Activated naive CD8-positive, alpha-beta T cell treated with anti-CD3 and anti-CD28 coated beads for 36 hours (primary cell): ENCODE measurements around the gene PRMT9. TPM values are rescaled to one million over a fixed set of nuclear protein-coding genes. Genes with fewer than 3 reads are reported as not detected.

Experiments used
- DNase-seq: peaks from one replicate; pipeline ENCODE4 v3.0.0; 2021
- H3K27ac Mint-ChIP-seq: one replicate; pipeline ENCODE4 v1.8.0; 2022; ENCODE audit warnings: mild to moderate bottlenecking, moderate library complexity, mixed read lengths
- H3K27me3 Mint-ChIP-seq: one replicate; pipeline ENCODE4 v1.8.0; 2022; ENCODE audit warnings: mild to moderate bottlenecking, mixed read lengths
- H3K36me3 Mint-ChIP-seq: one replicate; pipeline ENCODE4 v1.8.0; 2021; ENCODE audit warnings: mild to moderate bottlenecking, mixed read lengths
- H3K4me1 Mint-ChIP-seq: one replicate; pipeline ENCODE4 v1.8.0; 2021; ENCODE audit warnings: mixed read lengths
- H3K4me3 Mint-ChIP-seq: one replicate; pipeline ENCODE4 v1.8.0; 2022; ENCODE audit warnings: mild to moderate bottlenecking, moderate library complexity, mixed read lengths
- H3K9me3 Mint-ChIP-seq: one replicate; pipeline ENCODE4 v1.8.0; 2022; ENCODE audit warnings: mixed read lengths
- total RNA-seq, 2 experiments: library from RNA; stranded (reverse); gene quantifications; one replicate each; pipeline ENCODE4 v1.2.3, GENCODE V29; 2021

Gene PRMT9
- total RNA-seq, 2 experiments from 2014 or later: 6.8 to 7.1 TPM

- Mint-ChIP-seq H3K4me3 (no peak overlapping the region), H3K9me3 (peaks cover 5% of the 10 kb centered on the region), H3K27ac (no peak overlapping the region), H3K27me3 (no peaks in the 10 kb centered on the region), H3K36me3 (peaks cover 54% of the 10 kb centered on the region), H3K4me1 (peaks cover 34% of the 10 kb centered on the region)
- DNase-seq: no peak
Observed at GRCh38 chr4:147644471-147644870, 39.5 kb downstream of the PRMT9 start.

- Mint-ChIP-seq H3K4me1 (peaks cover 36% of the 10 kb centered on the region), H3K9me3 (peaks cover 5% of the 10 kb centered on the region), H3K4me3 (no peak overlapping the region), H3K27ac (no peak overlapping the region), H3K27me3 (no peaks in the 10 kb centered on the region), H3K36me3 (peaks cover 53% of the 10 kb centered on the region)
- DNase-seq: no peak
Observed at GRCh38 chr4:147643616-147644015, 40.3 kb downstream of the PRMT9 start.

DNA sequence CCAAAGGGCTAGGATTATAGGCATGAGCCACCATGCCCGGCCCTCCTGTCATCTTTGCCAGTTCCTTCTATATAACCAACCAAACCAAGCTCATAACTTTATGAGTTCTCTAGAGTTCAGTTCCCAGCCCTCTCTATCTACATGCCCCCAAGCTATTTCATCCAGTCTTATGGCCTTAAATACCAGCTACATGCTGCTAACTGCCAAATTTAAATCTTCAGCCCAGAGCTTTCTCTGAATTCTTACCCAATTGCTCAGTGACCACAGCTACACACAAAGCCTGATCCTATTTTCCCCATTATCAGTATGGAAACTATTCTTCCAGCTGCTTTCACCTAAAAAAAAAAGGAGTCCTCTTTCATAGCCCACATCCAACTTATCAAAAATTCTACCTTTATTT lies 43.6 kb downstream of the PRMT9 start:
- H3K36me3 Mint-ChIP-seq: peaks cover 54% of the 10 kb centered on the region
- H3K27ac Mint-ChIP-seq: no peak overlapping the region
- H3K9me3 Mint-ChIP-seq: peaks cover 6% of the 10 kb centered on the region
- no peaks in the 10 kb centered on the region for H3K27me3 Mint-ChIP-seq
- H3K4me1 Mint-ChIP-seq: peaks cover 23% of the 10 kb centered on the region
- no peak for DNase-seq
- H3K4me3 Mint-ChIP-seq: no peak overlapping the region

- no peak overlapping the region for H3K27ac Mint-ChIP-seq
- H3K9me3 Mint-ChIP-seq: peaks cover 6% of the 10 kb centered on the region
- peaks cover 23% of the 10 kb centered on the region for H3K4me1 Mint-ChIP-seq
- no peaks in the 10 kb centered on the region for H3K27me3 Mint-ChIP-seq
- DNase-seq: no peak
- peaks cover 59% of the 10 kb centered on the region for H3K36me3 Mint-ChIP-seq
- peak overlapping the region; percentile 26 for H3K4me3 Mint-ChIP-seq
Observed at GRCh38 chr4:147639388-147639787, 44.6 kb downstream of the PRMT9 start.

- H3K36me3 Mint-ChIP-seq: peaks cover 62% of the 10 kb centered on the region
- peak overlapping the region; percentile 26 for H3K4me3 Mint-ChIP-seq
- no peaks in the 10 kb centered on the region for H3K27me3 Mint-ChIP-seq
- H3K4me1 Mint-ChIP-seq: peaks cover 23% of the 10 kb centered on the region
- peak overlapping the region; percentile 5 for H3K27ac Mint-ChIP-seq
- no peak for DNase-seq
- H3K9me3 Mint-ChIP-seq: peaks cover 6% of the 10 kb centered on the region
Observed at GRCh38 chr4:147638942-147639341, 45.0 kb downstream of the PRMT9 start.

- no peak for DNase-seq
- Mint-ChIP-seq H3K4me1 (peaks cover 23% of the 10 kb centered on the region), H3K27me3 (no peaks in the 10 kb centered on the region), H3K4me3 (no peak overlapping the region), H3K9me3 (peaks cover 6% of the 10 kb centered on the region), H3K36me3 (peaks cover 66% of the 10 kb centered on the region), H3K27ac (no peak overlapping the region)
Observed at GRCh38 chr4:147638365-147638764, 45.6 kb downstream of the PRMT9 start.

GRCh38 chr4:147635348-147635747 lies 48.6 kb downstream of the PRMT9 start:
- Mint-ChIP-seq H3K27me3 (no peaks in the 10 kb centered on the region), H3K36me3 (peaks cover 49% of the 10 kb centered on the region), H3K4me3 (no peak overlapping the region), H3K4me1 (peaks cover 23% of the 10 kb centered on the region), H3K9me3 (peaks cover 3% of the 10 kb centered on the region), H3K27ac (no peak overlapping the region)
- no peak for DNase-seq

DNA sequence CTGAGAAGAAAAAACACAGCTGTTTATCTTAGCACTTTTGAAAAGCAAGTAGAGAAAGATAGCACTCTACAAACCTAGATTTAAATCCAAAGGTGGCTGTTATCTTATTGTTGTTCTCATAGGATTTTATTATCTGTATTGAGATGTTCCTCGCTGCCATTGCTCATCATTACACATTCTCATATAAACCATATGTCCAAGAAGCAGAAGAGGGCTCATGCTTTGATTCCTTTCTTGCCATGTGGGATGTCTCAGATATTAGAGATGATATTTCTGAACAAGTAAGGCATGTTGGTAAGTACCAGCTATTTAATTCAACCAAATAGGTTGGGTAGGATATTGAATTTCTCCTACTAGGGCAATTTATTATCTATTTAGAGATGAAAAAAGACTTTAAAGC lies 50.3 kb downstream of the PRMT9 start:
- Mint-ChIP-seq H3K27ac (no peak overlapping the region), H3K4me3 (no peak overlapping the region), H3K9me3 (peaks cover 3% of the 10 kb centered on the region), H3K36me3 (peaks cover 40% of the 10 kb centered on the region), H3K27me3 (no peaks in the 10 kb centered on the region), H3K4me1 (peaks cover 12% of the 10 kb centered on the region)
- DNase-seq: no peak

- H3K9me3 Mint-ChIP-seq: peaks cover 3% of the 10 kb centered on the region
- H3K27me3 Mint-ChIP-seq: no peaks in the 10 kb centered on the region
- no peak overlapping the region for H3K27ac Mint-ChIP-seq
- H3K36me3 Mint-ChIP-seq: peaks cover 38% of the 10 kb centered on the region
- H3K4me3 Mint-ChIP-seq: no peak overlapping the region
- DNase-seq: no peak
- peaks cover 12% of the 10 kb centered on the region for H3K4me1 Mint-ChIP-seq
Observed at GRCh38 chr4:147633113-147633512, 50.9 kb downstream of the PRMT9 start.

- H3K27ac Mint-ChIP-seq: no peak overlapping the region
- peaks cover 9% of the 10 kb centered on the region for H3K4me1 Mint-ChIP-seq
- no peak for DNase-seq
- H3K4me3 Mint-ChIP-seq: no peak overlapping the region
- H3K27me3 Mint-ChIP-seq: no peaks in the 10 kb centered on the region
- peaks cover 27% of the 10 kb centered on the region for H3K36me3 Mint-ChIP-seq
- no peaks in the 10 kb centered on the region for H3K9me3 Mint-ChIP-seq
Observed at GRCh38 chr4:147629783-147630730, 53.9 kb downstream of the PRMT9 start.

GRCh38 chr4:147628415-147628814 lies 55.5 kb downstream of the PRMT9 start:
- Mint-ChIP-seq H3K4me1 (peaks cover 7% of the 10 kb centered on the region), H3K4me3 (no peak overlapping the region), H3K27ac (no peak overlapping the region), H3K27me3 (no peaks in the 10 kb centered on the region), H3K36me3 (peaks cover 14% of the 10 kb centered on the region), H3K9me3 (no peaks in the 10 kb centered on the region)
- DNase-seq: no peak

DNA sequence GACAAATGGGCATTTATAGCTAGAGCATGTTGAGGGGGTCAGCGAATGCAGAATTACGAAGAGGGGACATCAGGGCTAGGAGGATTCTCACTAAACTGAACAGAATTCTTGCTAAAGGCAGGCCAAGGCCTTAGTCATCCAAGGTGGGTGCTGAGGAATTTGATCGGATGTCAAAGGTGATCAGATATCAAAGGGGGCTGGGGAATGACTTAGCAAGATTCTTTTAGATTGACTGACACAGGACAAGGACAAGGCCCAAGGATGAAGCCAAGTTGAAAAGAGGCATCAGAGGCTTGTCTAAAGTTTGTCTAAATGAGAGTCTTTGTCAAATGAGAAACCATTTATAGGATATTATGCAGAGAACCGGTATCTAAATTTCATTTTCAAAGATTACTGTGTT lies 57.1 kb downstream of the PRMT9 start:
- Mint-ChIP-seq H3K27me3 (no peaks in the 10 kb centered on the region), H3K36me3 (peaks cover 16% of the 10 kb centered on the region), H3K27ac (no peak overlapping the region), H3K9me3 (no peaks in the 10 kb centered on the region), H3K4me3 (no peak overlapping the region), H3K4me1 (peaks cover 13% of the 10 kb centered on the region)
- no peak for DNase-seq

GRCh38 chr4:147625733-147626132 lies 58.2 kb downstream of the PRMT9 start:
- Mint-ChIP-seq H3K27me3 (no peaks in the 10 kb centered on the region), H3K4me1 (peaks cover 15% of the 10 kb centered on the region), H3K9me3 (no peaks in the 10 kb centered on the region), H3K27ac (no peak overlapping the region), H3K4me3 (no peak overlapping the region), H3K36me3 (peaks cover 16% of the 10 kb centered on the region)
- no peak for DNase-seq

DNA sequence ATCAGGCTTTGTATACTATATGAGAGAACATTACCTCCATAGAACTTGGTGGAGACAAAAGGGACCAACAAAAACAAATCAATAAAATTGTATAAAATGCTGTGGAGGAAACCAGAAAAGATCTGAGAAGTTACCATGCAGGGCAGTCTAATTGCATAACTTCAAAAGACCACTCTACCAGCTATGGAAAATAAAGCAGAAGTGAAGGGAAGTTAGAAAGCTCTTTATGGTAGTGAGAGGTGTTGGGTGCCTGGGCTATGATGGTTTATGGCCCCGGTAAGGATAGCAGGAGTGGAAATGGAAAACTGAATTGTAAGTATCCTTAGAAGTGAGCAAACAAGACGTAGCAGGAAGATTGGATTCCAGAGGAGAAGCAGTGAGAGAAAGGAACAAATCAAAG lies 63.6 kb downstream of the PRMT9 start:
- H3K27ac Mint-ChIP-seq: no peak overlapping the region

DNA sequence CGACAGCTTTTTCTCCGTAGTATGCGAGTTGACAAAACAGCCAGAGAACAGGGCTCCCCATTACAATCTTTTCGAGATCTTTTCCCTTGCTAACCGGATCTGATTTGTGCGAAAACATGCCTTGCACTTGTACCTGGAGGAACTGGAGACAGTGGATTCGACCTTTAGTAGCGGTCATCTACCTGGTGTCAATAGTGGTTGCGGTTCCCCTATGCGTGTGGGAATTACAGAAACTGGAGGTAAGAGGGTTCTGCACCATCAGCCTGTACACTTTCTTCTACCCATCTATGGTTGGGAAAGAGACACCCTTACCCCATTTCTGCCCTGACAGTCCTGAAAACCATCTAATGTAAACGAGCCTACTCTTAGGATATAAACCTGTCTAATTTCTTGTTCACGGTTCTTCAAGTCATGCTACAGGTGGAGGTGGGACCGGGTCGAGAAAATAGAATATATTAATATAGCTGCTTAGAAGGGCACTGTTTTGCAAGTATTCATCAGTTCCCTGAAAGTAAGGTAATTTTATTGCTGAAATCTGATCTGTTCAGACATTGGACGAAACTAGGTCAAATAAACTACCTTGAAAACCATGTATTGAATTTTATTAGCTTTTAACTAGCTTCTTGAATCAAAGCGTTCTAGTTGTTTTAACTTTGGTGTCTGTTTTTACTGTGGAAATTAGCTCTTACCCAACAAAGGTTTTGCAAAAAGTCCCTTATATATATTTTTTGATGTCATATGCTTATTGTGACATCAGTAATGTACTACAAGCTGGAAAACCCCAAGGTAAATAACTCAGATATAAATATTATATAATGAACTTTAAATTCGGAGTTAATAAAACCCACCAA lies 65.9 kb downstream of the PRMT9 start:
- Mint-ChIP-seq H3K27me3 (no peaks in the 10 kb centered on the region), H3K27ac (peak overlapping the region; percentile 95), H3K9me3 (no peaks in the 10 kb centered on the region), H3K36me3 (peaks cover 20% of the 10 kb centered on the region), H3K4me1 (peaks cover 27% of the 10 kb centered on the region), H3K4me3 (peak overlapping the region; percentile 97)
- DNase-seq: no peak

More for the DNA sequence above, 63.6 kb downstream of the PRMT9 start:
- Mint-ChIP-seq H3K4me3 (peak overlapping the region; percentile 51), H3K4me1 (peaks cover 27% of the 10 kb centered on the region), H3K9me3 (no peaks in the 10 kb centered on the region), H3K27me3 (no peaks in the 10 kb centered on the region), H3K36me3 (peaks cover 21% of the 10 kb centered on the region)
- no peak for DNase-seq
